Measurements from ENCODE around the gene PRKCA.

The PRKCA gene

DNA sequence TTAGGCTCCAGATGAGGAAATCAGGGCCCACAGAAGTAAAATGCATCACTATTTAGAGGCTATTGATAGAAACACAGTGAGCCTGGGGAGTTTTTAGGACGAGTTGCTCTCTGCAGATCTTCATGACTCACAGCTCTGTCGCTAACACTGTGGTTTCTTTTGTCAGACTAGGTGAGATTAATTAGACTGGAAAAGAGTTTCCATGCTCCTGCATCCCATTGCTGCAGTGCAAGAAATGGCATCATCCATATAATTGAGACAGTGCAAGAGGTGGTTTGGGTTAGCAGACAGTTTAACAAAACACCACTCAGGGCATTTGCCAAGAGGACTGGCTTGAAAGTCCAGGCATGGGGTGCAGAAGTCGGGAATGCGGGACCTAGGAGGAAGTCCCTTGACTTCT lies 333.7 kb downstream of the PRKCA start:
- no peak for TF ChIP-seq TAF1 (IDR thresholded peaks at IDR 0.05; ENCODE audit: borderline replicate concordance, insufficient read depth, low read length)
- TF ChIP-seq, protein P1, sequence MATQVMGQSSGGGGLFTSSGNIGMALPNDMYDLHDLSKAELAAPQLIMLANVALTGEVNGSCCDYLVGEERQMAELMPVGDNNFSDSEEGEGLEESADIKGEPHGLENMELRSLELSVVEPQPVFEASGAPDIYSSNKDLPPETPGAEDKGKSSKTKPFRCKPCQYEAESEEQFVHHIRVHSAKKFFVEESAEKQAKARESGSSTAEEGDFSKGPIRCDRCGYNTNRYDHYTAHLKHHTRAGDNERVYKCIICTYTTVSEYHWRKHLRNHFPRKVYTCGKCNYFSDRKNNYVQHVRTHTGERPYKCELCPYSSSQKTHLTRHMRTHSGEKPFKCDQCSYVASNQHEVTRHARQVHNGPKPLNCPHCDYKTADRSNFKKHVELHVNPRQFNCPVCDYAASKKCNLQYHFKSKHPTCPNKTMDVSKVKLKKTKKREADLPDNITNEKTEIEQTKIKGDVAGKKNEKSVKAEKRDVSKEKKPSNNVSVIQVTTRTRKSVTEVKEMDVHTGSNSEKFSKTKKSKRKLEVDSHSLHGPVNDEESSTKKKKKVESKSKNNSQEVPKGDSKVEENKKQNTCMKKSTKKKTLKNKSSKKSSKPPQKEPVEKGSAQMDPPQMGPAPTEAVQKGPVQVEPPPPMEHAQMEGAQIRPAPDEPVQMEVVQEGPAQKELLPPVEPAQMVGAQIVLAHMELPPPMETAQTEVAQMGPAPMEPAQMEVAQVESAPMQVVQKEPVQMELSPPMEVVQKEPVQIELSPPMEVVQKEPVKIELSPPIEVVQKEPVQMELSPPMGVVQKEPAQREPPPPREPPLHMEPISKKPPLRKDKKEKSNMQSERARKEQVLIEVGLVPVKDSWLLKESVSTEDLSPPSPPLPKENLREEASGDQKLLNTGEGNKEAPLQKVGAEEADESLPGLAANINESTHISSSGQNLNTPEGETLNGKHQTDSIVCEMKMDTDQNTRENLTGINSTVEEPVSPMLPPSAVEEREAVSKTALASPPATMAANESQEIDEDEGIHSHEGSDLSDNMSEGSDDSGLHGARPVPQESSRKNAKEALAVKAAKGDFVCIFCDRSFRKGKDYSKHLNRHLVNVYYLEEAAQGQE (IDR thresholded peaks at IDR 0.05; ENCODE audit: insufficient read depth in 1 of 2, low read depth in 2 of 2, low read length in 2 of 2), result no peak
- no peak for TF ChIP-seq FOXP2 (optimal IDR thresholded peaks at IDR 0.05; ENCODE audit: borderline replicate concordance, extremely low read depth, extremely low read length, insufficient read depth)
- TF ChIP-seq SIN3A (IDR thresholded peaks at IDR 0.05; ENCODE audit: borderline replicate concordance, insufficient read depth, low read length), result no peak
- no peak for TF ChIP-seq POLR2AphosphoS5 (IDR thresholded peaks at IDR 0.05; ENCODE audit: low read depth, low read length)

- TF ChIP-seq SIN3A (IDR thresholded peaks at IDR 0.05; ENCODE audit: borderline replicate concordance, insufficient read depth, low read length) (no peak), TAF1 (IDR thresholded peaks at IDR 0.05; ENCODE audit: borderline replicate concordance, insufficient read depth, low read length) (no peak), POLR2AphosphoS5 (IDR thresholded peaks at IDR 0.05; ENCODE audit: low read depth, low read length) (no peak), FOXP2 (optimal IDR thresholded peaks at IDR 0.05; ENCODE audit: borderline replicate concordance, extremely low read depth, extremely low read length, insufficient read depth) (no peak)
- TF ChIP-seq, protein P1 (IDR thresholded peaks at IDR 0.05; ENCODE audit: insufficient read depth in 1 of 2, low read depth in 2 of 2, low read length in 2 of 2), result no peak
Observed at GRCh38 chr17:66637491-66637890, 335.1 kb downstream of the PRKCA start.

DNA sequence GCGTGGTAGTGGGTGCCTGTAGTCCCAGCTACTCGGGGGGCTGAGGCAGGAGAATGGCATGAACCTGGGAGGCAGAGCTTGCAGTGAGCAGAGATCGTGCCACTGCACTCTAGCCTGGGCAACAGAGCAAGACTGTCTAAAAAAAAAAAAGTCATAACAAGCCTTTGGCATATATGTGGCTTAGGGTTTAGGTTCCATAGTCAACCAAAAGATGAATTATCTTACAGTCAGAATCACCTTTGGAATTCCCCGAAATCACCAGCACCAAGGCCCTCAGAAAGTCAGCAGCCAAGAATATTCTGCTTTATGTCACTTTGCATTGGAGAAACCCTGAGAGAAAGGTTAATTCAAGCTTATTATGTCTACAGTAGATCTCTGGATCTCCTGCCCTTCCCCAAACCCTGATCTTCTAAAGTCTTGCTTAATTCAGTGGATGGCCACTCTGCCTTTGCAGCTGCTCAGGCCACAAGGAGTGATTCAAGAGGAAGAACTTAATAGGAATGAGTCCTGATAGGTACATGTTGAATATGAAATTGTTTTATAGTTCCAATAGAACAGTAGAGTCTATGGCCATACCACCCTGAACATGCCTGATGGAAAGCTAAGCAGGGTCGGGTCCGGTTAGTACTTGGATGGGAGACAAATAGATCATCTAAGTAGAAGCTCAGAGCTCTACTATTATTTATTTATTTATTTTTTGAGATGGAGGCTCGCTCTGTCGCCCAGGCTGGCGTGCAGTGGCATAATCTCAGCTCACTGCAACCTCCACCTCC lies 336.5 kb downstream of the PRKCA start:
- TF ChIP-seq FOXP2 (optimal IDR thresholded peaks at IDR 0.05; ENCODE audit: borderline replicate concordance, extremely low read depth, extremely low read length, insufficient read depth) (no peak), TAF1 (IDR thresholded peaks at IDR 0.05; ENCODE audit: borderline replicate concordance, insufficient read depth, low read length) (no peak), SIN3A (IDR thresholded peaks at IDR 0.05; ENCODE audit: borderline replicate concordance, insufficient read depth, low read length) (no peak), POLR2AphosphoS5 (IDR thresholded peaks at IDR 0.05; ENCODE audit: low read depth, low read length) (no peak)
- TF ChIP-seq, protein P1 (IDR thresholded peaks at IDR 0.05; ENCODE audit: insufficient read depth in 1 of 2, low read depth in 2 of 2, low read length in 2 of 2), result no peak

GRCh38 chr17:66643815-66644710 lies 341.6 kb downstream of the PRKCA start:
- TF ChIP-seq POLR2AphosphoS5 (IDR thresholded peaks at IDR 0.05; ENCODE audit: low read depth, low read length) (no peak), SIN3A (IDR thresholded peaks at IDR 0.05; ENCODE audit: borderline replicate concordance, insufficient read depth, low read length) (no peak), TAF1 (IDR thresholded peaks at IDR 0.05; ENCODE audit: borderline replicate concordance, insufficient read depth, low read length) (no peak), FOXP2 (optimal IDR thresholded peaks at IDR 0.05; ENCODE audit: borderline replicate concordance, extremely low read depth, extremely low read length, insufficient read depth) (no peak)
- TF ChIP-seq, protein P1 (IDR thresholded peaks at IDR 0.05; ENCODE audit: insufficient read depth in 1 of 2, low read depth in 2 of 2, low read length in 2 of 2), result no peak
